GM19328 (cell line): Measurements from ENCODE around the gene JHY.
"Not testable (repeated sequence)": the region's sequence is repeated elsewhere in the genome, so short reads cannot be mapped to it uniquely, and the experiment has no call there.

Experiments
- ATAC-seq: cut with Tn5 transposase; IDR thresholded peaks from one replicate; pipeline ENCODE4 v1.9.1; 2021; ENCODE audit warnings: mild to moderate bottlenecking, moderate library complexity; ENCODE audit not compliant: unreplicated experiment

JHY gene

DNA sequence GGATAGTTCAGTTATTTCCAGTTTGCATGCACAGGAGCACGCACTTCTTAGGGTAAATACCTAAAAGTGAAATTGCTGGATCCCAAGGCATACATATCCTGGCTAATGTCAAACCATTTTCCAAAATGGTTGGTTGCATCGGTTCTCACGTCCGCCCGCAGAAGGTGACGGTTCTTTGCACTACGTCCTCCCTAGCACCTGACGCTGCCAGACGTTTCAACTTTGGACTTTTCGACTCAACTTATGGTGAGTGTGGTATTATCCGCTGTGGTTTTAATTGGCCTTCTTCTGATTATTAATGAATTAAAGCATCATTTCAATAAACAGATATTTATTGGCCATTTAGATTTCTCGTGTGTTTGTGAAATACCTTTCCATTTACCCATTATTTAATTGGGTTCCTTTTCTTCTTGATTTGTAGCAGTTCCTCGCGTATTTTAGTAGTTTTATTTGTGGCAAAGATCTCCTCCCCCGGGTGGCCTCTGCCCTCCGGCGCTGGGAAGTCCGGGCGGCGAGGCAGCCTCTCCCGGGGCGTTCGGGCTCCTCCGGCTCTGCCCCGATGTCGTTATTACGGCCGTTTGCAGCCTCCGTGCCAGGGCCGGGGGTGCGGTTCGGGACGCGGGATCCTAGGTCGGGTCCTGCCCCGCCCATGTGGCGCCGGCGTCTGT lies at the start of gene JHY:
Gene JHY (plus strand): TSS at position 571 of the 668 bp plus-strand sequence. CDS start 3,091 bp downstream, outside the sequence.
- ATAC-seq: no peak

DNA sequence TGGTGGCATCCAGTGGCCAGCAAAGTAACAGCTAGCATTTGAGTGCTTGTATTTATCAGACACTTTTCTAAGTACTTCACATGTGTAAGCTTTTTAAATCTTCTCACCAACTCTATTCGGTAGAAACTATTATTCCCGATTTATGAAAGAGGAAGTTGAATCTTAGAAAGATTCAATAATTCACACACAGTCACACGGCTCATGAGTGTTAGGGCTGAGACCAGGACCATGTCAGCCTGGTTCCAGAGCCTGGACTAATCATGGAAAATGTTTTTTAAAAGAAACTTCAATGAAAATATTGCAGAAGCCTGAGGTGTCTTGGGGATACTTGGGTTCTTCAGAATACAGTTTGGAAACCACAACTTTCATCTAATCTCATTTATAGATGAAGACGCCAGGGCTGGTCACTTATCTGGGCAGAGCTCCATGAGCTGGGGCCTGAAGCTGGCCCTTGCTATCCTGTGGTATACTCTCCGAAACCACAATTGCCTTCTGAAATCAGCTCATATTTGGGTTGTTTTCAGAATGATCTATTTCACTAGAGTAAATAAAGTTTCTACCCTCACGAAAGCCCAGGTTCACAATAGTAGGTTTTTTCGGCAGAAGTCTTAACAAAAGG lies 48.6 kb upstream of the JHY start:
- ATAC-seq: no peak

DNA sequence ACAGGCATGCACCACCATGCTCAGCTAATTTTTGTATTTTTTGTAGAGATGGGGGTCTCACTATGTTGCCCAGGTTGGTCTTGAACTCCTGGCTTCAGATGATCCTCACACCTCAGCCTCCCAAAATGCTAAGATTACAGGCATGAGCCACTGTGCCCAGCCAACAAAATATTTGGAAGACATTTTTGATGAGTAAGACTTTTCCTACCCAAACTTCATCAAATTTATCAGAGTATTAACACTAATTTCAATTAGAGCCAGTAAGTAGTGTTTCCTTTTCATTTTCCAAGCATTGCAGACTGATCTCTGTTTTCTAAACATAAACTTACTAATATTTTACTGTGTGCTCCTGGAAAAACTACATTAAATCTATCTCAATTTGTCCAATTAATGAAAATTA lies 45.6 kb upstream of the JHY start:
- ATAC-seq: no peak

DNA sequence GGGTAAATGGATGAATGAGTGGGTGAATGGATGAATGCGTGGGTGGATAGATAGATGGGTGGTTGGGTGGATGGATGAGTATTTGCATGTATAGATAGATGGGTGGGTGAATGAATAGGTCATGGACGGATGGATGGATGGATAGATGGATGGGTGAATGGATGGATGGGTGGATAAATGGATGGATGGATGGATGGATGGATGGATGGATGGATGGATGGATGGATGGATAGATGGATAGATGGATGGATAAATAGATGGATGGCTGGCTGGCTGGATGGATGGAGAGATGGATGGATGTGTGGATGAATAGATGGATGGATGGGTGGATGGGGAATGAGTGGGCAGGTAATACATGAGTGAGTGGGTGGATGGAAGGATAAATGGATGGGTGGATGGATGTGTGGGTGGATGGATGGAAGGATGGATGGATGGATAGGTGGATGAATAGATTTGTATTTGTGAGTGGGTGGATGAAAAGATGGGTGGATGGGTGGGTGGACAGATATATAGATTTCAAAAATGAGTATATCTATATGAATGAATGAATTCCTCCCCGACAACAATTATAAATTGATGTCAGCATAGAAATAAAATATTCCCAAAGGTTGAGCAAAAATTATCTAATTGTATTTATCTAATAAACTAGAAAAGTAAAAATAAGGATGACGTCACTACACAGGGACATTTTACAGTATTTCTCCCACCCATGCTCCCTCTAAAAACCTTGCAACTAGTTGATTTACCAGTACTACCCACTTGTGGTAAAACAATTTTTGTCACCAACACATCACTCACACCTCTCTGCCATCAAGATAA lies 44.8 kb upstream of the JHY start:
- no peak for ATAC-seq

DNA sequence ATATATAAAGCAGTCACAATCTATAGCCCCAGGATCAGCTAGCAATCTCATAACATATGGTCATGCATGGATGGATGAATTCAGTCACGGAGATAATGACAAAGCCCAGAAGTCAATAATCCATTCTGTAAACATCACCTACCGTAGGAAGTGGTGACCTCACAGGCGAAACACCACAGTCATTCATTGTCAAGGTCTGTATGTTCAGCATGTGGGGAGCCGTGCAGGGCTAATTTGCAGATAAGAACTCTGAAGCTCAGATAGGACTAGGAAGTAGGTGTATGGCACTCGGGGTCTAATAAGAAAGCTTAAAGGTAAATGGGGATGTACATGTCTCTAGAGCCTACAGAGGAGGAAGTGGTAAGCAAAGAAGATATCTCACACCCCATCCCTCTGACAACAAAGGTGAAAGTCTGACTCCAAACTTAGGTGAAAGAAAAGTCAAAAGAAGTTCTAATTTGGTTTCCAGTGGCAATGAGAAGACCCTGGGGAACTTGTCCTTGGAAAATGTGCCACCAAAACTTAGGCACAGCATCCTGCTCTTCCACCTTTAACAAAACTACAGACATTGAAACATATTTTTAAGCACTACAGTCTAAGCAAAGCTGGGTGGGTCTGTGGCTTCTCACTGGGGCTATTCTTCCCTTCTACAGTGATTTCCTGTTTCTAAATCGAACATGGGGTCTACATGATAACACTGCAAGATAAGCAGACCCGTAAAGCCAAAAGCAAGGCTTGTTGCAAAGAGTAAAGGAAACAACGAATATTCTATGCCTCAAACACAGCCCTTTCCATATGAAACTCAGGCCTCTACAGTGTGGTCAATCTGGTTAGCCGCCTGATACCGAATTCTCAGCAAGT lies 39.0 kb upstream of the JHY start:
- ATAC-seq: no peak

DNA sequence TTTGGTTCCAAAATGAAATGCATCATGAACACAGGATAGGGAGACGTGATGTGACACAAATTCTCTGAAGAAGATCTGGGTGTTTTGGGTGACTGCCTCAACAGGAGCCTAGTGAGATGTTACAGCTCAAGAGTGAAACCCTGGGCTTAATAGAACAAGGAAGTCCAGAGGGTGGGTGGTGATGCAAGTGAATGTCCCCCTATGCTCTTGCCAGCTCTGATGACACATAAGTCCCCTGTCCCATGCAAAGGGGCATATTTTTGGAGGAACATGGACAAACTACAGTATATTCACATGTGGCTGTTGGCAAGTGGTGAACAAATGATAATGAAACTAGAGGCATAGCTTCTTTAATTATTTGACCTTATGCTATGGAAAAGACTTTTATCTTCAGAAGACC lies 35.1 kb upstream of the JHY start:
- ATAC-seq: no peak

DNA sequence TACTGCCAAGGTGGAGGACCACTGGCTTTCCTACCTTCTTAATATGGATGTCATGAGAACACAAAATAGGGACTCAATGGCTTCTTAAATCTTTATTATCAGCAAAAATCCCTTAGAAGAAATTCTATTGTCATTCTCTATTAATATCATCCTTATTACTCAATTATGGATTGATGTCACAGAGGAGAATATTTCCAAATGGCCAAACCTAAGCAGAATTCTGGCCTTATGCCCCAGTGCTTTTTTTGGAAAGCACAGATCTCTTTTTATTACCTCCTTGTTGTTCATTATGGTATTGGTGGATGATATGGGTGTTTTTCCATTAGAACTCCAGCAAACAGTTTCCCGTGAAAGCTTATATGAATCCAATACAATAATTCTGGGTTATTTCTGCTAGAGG lies 34.4 kb upstream of the JHY start:
- no peak for ATAC-seq

DNA sequence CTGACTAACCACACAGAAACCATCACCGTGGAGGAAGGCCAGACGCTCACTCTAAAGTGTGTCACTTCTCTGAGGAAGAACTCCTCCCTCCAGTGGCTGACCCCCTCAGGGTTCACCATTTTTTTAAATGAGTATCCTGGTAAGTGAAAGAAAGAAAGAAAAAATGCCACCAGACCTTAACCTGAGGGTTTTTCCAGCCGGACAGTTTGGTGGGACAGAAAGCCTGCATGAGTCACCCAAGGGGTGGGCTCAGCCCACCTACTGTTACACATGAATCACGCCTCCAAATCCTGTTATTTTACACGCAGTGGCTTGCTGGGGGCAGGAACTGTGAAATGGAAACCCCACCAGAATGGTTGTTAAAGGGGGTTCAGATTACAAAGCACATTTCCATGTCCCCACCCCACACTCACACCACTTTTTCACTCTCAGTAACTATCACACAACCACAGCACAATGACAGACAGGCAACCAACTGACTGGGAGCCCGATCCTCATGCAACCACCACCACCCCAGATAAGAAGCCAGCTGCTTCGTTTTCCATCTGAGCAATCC lies 32.4 kb upstream of the JHY start:
- no peak for ATAC-seq

DNA sequence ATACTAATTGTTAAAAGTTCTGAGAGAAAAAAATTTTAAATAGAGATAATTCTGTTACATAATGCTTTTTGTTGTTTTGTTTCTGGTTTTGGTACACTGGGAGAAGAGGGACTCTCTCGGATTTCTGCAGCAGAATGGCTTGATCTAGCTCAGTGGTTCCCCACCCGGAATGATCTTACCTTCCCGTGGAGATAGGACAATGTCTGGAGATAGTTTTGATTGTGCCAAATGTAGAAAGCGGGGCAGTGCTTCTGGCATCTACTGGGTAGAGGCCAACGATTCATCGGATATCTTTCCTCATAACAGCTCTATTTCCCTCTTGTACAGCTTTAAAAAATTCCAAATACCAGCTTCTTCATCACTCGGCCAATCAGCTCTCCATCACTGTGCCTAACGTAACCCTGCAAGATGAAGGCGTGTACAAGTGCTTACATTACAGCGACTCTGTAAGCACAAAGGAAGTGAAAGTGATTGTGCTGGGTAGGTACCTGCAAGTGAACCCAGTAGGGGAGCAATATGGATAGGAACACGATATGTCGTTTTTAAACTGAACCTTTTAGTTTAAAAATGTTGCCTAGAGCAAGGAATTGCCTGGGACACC lies 31.1 kb upstream of the JHY start:
- no peak for ATAC-seq

DNA sequence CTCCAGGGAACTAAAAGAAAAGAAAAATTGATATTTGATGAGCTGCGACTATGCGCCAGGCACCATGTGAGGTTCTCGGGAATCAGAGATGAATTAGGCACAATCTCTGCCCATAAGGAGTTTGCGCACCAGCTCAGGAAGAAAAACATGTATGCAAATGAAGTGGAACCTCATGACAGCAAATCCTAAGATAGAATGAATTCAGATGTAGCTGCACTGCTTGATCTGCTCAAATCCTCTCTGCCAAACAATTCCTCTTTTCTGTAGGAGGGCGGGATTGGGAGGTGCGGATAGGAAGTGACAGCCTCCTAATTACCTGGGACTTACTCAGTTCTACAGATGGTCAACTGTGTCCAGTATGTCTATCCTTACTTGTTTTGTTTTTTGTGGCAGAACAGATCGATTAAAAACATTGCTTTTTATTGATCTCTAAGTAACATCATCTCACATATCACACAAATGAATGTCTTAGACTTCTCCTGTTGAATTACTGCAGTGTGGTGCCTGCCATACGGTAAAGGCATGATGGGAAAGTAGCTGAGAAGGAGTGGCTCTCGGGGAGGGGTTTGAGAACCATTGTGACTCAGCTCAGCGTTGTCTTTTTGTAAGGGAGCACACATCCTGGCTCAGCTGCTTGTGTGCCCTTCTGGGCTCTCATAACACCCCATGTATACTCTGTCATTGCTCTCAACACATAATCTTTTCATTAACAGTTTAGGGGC lies 30.3 kb upstream of the JHY start:
- ATAC-seq: no peak

DNA sequence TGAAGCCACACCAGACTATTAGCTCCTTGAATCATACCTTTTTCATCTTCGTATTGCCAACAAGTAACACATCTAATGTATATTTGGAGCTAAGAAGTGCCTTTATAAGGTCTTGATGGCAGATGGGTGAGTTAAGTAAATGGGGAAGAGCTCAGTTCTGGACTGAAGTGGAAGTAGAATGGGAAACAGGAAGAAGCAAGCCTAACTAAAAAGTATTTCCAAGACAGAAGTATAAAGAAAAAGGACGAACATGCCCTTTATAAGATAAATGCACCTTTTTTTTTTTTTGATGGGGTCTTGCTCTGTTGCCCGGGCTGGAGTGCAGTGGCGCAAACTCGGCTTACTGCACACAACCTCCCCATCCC lies 29.8 kb upstream of the JHY start:
- ATAC-seq: no peak

DNA sequence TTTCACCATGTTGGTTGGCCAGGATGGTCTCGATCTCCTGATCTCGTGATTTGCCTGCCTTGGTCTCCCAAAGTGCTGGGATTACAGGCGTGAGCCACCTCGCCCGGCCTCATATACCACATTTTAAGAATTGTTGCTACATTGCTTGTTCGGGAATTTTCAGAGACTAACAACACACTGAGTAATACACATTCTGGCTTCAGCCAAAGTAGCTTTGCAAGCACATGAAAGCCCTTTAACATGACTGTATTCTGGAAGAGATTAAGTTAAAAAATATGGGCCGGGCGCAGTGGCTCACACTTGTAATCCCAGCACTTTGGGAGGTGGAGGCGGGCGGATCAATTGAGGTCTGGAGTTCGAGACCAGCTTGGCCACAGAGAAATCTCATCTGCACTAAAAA lies 29.3 kb upstream of the JHY start:
- ATAC-seq: no peak

DNA sequence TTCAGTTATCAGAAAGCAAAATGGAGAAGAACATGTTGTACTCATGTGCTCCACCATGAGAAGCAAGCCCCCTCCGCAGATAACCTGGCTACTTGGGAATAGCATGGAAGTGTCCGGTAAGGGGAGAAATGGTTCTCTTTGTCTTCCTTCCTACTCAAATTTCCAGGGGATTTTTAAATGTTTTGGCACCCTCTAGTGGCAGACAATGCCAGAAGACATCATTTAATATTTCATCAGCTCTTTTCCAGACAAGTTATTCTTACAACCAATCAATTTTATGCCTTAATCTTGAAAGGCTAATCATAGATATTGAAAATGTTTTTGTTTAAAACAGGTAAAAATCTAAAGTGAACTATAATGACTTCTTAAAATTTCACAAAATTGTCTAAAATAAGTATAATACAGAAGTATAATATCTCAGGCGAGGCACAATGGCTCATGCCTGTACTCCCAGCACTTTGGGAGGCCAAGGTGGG lies 28.6 kb upstream of the JHY start:
- ATAC-seq: no peak

DNA sequence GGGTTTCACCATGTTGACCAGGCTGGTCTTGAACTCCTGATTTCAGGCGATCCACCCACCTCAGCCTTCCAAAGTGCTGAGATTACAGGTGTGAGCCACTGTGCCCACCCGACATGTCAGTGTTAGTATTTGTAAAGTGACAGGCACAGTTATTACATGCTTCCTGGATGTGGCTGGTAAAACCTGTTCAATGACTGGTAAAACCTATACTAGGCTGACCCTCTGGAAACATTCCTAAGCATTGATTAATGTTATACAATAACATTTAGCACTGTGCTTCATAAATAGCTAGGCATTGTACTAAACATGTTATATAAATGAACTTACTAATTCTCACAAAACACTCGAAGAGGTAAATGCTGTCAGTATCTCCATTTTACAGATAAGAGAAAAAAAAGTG lies 20.9 kb upstream of the JHY start:
- ATAC-seq: no peak

DNA sequence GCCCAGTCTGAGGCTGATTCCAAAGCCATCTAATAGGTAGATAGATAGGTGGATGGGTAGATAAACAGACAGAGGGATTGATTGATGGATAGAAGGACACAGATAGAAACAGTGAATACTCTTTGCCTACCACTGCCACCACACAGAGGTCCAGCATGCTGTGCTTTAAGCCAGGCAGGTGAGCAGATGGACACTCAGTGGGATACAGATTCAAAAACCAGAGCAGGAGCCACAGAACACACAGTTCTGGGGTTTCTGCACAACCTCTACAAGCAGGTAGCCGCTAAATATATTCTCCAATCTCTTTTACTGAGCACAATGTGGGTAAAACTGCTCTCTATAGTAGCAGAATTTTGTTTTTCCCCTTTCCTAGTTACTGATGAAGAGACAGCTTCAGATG lies 20.5 kb upstream of the JHY start:
- ATAC-seq: no peak

DNA sequence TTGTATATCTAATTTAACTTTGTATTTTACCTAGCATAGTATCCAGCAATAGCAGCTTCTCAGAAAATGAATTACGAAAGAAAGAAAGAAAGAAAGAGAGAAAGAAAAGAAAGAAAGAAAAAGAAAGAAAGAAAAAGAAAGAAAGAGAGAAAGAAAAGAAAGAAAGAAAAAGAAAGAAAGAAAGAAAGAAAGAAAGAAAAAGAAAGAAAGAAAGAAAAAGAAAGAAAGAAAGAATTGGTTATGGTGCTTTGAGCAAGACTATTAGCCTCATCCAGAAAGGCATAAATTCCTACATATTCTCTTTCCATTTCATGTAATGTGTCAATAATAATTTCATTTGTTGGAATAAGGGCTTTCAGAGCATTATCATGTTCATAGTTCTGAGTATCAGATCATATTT lies 19.4 kb upstream of the JHY start:
- not testable (repeated sequence) for ATAC-seq

DNA sequence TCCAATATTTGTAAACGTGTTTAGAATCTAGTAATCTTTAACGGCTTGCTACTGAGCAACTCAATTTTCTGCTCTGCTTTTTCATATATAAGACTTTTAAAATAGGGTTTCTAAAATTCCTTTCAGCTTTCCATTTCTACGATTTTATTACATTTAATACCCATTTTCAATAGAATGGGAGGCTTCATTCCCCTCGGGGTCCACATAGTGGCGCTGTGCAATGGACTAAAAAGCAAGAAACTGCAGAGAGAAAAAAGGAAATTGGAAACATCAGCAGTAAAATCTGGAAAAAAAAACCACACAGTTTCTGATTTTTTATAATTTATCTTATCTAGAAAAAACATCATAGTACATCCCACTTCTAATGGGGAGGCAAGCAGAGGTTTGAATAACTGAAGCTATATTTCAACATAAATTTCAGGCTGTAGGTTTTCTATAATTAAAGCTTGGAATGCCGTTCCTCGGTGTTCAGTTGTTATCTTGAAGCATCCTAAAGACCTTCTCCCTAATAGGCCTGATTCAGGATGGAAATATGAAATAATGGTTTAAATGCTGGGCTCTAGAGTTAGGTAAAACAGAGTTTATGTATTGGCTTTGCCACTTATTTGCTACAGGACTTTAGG lies 18.7 kb upstream of the JHY start:
- ATAC-seq: no peak

DNA sequence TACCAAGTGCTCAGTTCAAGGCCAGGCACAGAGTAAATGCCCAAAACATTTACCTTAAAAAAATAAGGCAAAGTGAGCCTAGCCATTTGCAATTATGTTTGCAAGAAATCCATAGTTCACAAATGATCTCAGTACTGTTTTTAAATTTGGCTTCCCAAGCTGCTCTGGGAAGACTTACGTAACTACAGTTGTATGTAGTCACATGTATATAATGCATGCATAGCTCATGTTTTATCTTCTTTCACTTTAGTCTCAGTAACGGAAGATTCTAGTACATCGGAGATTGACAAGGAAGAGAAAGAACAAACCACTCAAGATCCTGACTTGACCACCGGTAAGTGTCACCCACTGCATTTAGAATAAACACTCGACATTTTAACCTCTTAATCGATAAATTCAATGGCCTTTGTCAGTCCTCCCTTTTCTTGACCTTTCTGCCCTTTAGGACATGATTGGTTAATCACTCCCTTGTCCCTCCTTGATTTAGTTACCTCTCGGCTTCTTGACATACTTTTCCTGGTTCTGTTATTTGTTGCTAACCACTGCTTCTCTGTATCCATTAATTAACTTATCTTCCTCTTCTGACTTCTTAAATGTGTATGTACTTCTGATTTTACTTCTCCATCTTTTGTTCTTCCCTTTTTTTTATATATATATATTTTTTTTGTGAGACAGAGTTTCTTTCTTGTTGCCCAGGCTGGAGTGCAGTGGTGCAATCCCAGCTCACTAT lies 18.0 kb upstream of the JHY start:
- no peak for ATAC-seq

DNA sequence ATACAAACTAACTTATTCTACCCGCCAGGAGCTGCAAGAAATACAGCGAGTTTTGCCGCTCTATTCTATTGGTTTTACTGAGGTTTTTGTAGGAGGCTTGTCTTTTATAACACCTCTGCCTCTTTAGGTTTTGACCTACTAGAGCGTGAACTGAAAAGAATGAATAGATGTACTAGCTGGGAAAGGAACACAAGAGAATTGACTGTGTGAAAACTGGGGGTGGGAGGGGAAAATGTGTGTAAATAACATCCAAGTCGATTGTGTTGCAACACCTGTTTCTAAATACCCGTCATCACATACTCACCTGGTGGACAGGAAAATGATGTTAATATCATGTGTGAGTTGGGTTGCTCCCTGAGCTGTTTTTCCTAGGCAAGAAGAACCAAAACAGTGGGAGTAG lies 12.9 kb upstream of the JHY start:
- ATAC-seq: no peak
